ENCODE measurements around the gene MTLN. TPM values are rescaled to one million over a fixed set of nuclear protein-coding genes. Genes with fewer than 3 reads are reported as not detected.
"Not testable (repeated sequence)": the region's sequence is repeated elsewhere in the genome, so short reads cannot be mapped to it uniquely, and the experiment has no call there.

Gene MTLN
- total RNA-seq, 2 donors from 2014 or later, result 102 to 108 TPM

- Histone ChIP-seq H3K27me3 (replicated peaks; ENCODE audit: insufficient read depth) (no peaks in the 10 kb centered on the region), H3K9me3 (no peaks in the 10 kb centered on the region), H3K27ac (no peak overlapping the region), H3K36me3 (no peaks in the 10 kb centered on the region), H3K4me1 (replicated peaks) (no peaks in the 10 kb centered on the region), H3K4me3 (no peak overlapping the region)
- DNase-seq (ENCODE audit: low spot score), result no peak
- intact Hi-C loops (cut with DNase I), result no loop called here
- TF ChIP-seq POLR2AphosphoS5 (IDR thresholded peaks at IDR 0.05), result no peak
- no peak for TF ChIP-seq POLR2A (IDR thresholded peaks at IDR 0.05)
- no peak for TF ChIP-seq CTCF (IDR thresholded peaks at IDR 0.05)
- 72% methylated on average over 4 of the region's 4 CpGs for WGBS
These were observed 9.6 kb upstream of the MTLN start for GRCh38 chr2:110221938-110222337.

GRCh38 chr2:110220190-110220564 lies 7.8 kb upstream of the MTLN start:
- H3K4me3 ChIP-seq, result no peak overlapping the region
- no peak overlapping the region for H3K27ac ChIP-seq
- no peaks in the 10 kb centered on the region for H3K27me3 ChIP-seq (replicated peaks; ENCODE audit: insufficient read depth)
- intact Hi-C loops (cut with DNase I), result no loop called here
- no peaks in the 10 kb centered on the region for H3K36me3 ChIP-seq
- no peak for TF ChIP-seq POLR2AphosphoS5 (IDR thresholded peaks at IDR 0.05)
- no peak for TF ChIP-seq CTCF (IDR thresholded peaks at IDR 0.05)
- no peak for TF ChIP-seq POLR2A (IDR thresholded peaks at IDR 0.05)
- no peaks in the 10 kb centered on the region for H3K4me1 ChIP-seq (replicated peaks)
- no peak for DNase-seq (ENCODE audit: low spot score)
- H3K9me3 ChIP-seq, result no peaks in the 10 kb centered on the region
- WGBS, result 90% methylated on average over 2 of the region's 2 CpGs

- no peaks in the 10 kb centered on the region for H3K27me3 ChIP-seq (replicated peaks; ENCODE audit: insufficient read depth)
- intact Hi-C loops (cut with DNase I), result no loop called here
- no peak for DNase-seq (ENCODE audit: low spot score)
- WGBS, result 15% methylated on average over 1 of the region's 1 CpG
- H3K4me1 ChIP-seq (replicated peaks), result no peaks in the 10 kb centered on the region
- H3K4me3 ChIP-seq, result no peak overlapping the region
- H3K9me3 ChIP-seq, result no peaks in the 10 kb centered on the region
- TF ChIP-seq POLR2A (IDR thresholded peaks at IDR 0.05), result no peak
- no peak for TF ChIP-seq POLR2AphosphoS5 (IDR thresholded peaks at IDR 0.05)
- TF ChIP-seq CTCF (IDR thresholded peaks at IDR 0.05), result no peak
- no peak overlapping the region for H3K27ac ChIP-seq
- H3K36me3 ChIP-seq, result no peaks in the 10 kb centered on the region
These were observed 7.3 kb upstream of the MTLN start for GRCh38 chr2:110219496-110220189.

- DNase-seq (ENCODE audit: low spot score); H3K27me3 ChIP-seq (replicated peaks; ENCODE audit: insufficient read depth); intact Hi-C loops (cut with DNase I); H3K4me3 ChIP-seq; H3K9me3 ChIP-seq; H3K4me1 ChIP-seq (replicated peaks); H3K27ac ChIP-seq; H3K36me3 ChIP-seq: not testable (repeated sequence)
- WGBS, result 87% methylated on average over 7 of the region's 7 CpGs
These were observed 6.5 kb upstream of the MTLN start for GRCh38 chr2:110218889-110219288.

GRCh38 chr2:110216803-110217202 lies 4.5 kb upstream of the MTLN start:
- Histone ChIP-seq H3K36me3 (no peaks in the 10 kb centered on the region), H3K4me3 (no peak overlapping the region), H3K27ac (no peak overlapping the region), H3K9me3 (no peaks in the 10 kb centered on the region), H3K4me1 (replicated peaks) (no peaks in the 10 kb centered on the region), H3K27me3 (replicated peaks; ENCODE audit: insufficient read depth) (no peaks in the 10 kb centered on the region)
- no peak for TF ChIP-seq CTCF (IDR thresholded peaks at IDR 0.05)
- TF ChIP-seq POLR2A (IDR thresholded peaks at IDR 0.05), result no peak
- no peak for TF ChIP-seq POLR2AphosphoS5 (IDR thresholded peaks at IDR 0.05)
- intact Hi-C loops (cut with DNase I), result no loop called here
- no peak for DNase-seq (ENCODE audit: low spot score)

Measured in prostate gland (tissue), 2 donors.